ENCODE data around the gene SMAD3.

DNA sequence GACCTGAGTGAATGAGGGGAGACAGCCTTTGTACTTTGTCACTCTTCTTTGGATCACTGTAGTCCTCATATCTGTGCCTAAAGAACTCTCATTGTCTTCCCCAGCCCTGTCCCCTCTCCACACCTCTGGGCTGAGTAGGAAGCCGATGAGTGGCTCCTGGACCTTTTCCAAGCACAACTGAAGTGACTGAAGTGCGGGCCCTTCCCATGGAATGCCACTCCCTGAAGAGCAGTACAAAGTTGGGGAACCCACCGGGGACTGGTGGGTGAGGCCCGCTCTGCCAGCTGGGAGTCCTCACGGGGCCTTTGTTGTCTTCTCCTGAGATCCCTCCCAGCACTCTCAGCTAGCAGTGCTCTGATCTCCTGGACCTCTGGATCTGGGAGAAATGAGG is 99.0 kb downstream of the SMAD3 start:
- TF ChIP-seq POLR2AphosphoS5 (IDR thresholded peaks at IDR 0.05; ENCODE audit: low read depth, low read length) (no peak), REST (IDR thresholded peaks at IDR 0.05; ENCODE audit: low read depth) (no peak), EZH2phosphoT487 (IDR thresholded peaks at IDR 0.05; ENCODE audit: borderline replicate concordance) (no peak), POLR2A (IDR thresholded peaks at IDR 0.05; ENCODE audit: borderline replicate concordance, extremely low read depth, insufficient read depth, insufficient read length) (no peak)
- TF ChIP-seq, protein P1, sequence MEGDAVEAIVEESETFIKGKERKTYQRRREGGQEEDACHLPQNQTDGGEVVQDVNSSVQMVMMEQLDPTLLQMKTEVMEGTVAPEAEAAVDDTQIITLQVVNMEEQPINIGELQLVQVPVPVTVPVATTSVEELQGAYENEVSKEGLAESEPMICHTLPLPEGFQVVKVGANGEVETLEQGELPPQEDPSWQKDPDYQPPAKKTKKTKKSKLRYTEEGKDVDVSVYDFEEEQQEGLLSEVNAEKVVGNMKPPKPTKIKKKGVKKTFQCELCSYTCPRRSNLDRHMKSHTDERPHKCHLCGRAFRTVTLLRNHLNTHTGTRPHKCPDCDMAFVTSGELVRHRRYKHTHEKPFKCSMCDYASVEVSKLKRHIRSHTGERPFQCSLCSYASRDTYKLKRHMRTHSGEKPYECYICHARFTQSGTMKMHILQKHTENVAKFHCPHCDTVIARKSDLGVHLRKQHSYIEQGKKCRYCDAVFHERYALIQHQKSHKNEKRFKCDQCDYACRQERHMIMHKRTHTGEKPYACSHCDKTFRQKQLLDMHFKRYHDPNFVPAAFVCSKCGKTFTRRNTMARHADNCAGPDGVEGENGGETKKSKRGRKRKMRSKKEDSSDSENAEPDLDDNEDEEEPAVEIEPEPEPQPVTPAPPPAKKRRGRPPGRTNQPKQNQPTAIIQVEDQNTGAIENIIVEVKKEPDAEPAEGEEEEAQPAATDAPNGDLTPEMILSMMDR (IDR thresholded peaks at IDR 0.05 in 2 of 3, conservative IDR thresholded peaks at IDR 0.05 in 1 of 3; ENCODE audit: borderline replicate concordance in 1 of 3, insufficient read depth in 1 of 3, low read depth in 2 of 3, low read length in 2 of 3) = no peak
